Stromal cell of bone marrow (primary cell): Measurements from ENCODE around the gene ST3GAL3.
"Not testable (repeated sequence)": the region's sequence is repeated elsewhere in the genome, so short reads cannot be mapped to it uniquely, and the experiment has no call there.

Experiments
- DNase-seq: peaks from one replicate; pipeline ENCODE4 v3.0.0-alpha.2; 2012; ENCODE audit warnings: low read depth

The ST3GAL3 gene

DNA sequence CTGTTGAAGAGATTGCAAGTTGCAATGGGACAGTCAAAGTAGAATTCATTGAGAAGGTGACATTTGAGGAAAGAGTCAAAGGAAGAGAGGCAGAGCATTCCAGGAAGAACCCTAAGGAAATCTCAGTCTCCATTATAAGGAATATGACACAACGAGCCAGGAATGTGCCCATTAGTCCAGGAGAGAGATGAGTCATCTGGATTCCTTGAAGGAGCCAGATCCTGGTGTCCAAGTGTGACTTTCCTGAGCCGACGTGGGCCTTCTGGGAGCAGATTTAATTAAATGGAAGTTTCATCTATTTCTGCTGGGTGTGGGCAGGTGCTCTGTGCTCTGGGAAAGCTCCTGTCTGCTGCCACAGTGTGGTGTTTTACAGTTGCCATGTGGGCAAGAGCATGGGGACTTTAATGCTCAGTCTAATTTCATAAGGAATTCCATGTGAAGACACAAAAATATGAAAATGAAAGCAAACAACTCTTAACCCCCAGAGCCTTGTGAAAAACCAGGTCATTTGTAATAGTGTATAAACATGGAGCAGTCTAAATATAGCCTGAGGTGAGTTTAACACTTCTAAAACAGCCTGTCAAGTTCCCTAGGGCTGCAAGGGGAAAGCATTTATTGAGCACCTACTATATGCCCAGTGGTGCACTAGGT lies 114.8 kb downstream of the ST3GAL3 start:
- peak; percentile 73 for DNase-seq

DNA sequence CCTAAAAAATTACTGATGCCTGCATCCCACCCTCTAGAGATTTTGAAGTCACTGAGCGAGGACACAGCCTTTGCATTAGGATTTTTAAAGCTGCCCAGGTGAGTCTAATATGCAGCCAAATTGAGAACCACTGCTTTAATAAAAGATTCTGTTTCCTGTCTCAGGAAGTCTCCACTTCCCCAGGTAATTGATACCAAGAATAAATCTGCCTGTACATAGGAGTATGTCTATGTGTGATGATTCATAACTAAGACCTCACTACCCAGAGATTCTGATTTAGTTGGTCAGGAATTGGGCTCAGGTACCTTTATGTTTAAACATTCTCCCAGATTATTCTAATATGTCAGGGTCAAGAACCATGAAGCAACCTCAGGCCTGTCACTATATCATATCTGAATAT lies 117.5 kb downstream of the ST3GAL3 start:
- DNase-seq = no peak

DNA sequence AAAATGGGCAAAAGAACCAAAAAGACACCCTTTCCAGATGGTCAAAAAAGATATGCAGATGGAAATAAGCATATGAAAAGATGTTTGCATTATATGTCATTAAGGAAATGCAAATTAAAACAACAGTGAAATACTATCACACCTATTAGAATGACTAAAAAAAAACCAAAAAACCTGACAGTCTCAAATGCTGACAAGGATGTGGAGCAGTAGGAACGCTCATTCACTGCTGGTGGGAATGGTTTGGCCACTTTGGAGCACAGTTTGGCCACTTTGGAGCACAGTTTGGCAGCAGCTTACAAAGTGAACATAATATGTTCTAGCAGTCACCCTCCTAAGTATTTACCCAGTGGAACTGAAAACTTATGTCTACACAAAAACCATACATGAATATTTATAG lies 121.2 kb downstream of the ST3GAL3 start:
- no peak for DNase-seq

DNA sequence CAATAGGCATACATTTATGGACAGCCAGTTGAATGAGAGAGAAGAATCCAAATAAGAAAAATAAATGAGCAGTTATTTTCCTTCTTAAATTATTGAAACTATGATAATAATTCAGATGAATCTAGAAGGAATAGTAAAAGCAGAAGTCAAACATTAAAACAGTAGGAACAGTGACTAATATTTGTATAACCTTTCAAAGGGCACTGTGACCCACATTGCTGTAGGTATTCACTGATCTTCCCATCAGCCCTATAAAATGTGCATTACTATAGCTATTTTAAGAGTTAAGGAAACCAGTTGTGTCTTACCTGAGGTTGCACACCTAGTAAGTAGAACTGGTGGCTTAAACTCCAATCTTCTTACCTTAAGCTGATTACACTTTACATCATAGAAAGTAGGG lies 123.5 kb downstream of the ST3GAL3 start:
- no peak for DNase-seq

DNA sequence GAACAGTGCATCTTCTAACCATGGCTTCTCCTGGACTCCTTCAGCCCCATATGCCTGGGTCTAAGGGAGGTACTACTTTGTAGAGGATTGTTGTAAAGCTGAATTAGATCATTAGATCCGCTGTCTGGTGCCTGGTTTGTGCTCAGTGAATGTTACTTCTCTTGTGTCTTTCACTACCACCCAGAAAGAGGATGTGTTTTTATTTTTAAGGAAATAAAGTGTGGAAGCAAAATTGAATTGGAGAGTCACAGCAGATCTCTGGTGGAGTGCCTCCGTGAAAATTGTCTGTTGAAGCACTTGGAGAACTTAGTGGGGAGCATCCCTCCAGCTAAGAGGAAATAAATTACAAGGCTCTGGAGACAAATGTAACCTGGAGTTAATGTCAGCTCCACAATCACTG lies 124.5 kb downstream of the ST3GAL3 start:
- no peak for DNase-seq

DNA sequence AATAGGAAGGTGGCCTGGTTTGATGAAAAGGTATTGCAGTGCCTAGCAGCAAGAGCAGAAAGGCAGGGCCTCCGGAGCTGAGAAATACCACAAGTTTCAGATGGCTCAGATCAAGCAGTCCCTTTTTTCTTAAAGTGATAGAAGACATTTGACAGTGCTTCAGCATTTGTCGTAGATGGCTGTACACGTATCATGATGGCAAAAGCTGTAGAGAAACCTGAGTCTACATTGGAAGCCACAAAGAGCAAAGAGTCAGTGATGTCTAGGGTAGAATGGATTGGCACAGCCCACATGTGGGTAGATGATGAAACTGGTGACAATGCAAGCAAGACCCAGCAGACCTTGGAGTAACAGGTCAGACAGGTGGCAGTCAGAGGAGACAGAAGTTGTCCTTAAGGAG lies 124.9 kb downstream of the ST3GAL3 start:
- DNase-seq = no peak

DNA sequence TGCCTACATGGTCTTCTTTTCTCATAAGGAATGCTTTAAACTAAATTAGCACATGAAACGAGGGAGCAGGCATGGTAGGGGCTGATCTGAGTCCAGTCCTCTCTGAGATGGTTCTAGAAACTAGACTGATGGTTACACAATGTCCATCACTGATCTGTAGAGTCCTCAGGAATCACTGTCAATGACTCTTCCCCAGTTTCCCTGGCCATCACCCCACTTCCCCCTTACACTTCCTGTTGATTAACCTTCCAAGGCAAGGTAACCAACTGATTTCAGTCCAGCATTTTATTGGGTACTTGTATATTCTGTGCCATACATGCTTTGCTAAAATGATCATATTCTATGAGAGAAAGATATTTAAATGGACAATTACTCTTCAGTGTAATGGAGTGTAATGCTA lies 125.7 kb downstream of the ST3GAL3 start:
- DNase-seq = no peak

DNA sequence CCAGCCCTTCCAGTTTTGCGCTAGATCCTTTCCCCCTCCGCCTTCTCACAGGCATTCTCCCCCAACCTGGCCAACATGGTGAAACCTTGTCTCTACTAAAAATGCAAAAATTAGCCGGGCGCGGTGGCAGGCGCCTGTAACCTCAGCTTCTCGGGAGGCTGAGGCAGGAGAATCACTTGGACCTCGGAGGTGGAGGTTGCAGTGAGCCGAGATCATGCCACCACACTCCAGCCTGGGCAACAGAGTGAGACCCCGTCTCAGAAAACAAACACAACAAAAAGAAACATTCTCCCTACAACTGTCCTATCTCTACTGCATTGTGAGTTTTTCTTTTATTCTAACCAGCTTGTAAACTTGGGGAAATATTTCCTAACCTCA lies 126.6 kb downstream of the ST3GAL3 start:
- DNase-seq = not testable (repeated sequence)

DNA sequence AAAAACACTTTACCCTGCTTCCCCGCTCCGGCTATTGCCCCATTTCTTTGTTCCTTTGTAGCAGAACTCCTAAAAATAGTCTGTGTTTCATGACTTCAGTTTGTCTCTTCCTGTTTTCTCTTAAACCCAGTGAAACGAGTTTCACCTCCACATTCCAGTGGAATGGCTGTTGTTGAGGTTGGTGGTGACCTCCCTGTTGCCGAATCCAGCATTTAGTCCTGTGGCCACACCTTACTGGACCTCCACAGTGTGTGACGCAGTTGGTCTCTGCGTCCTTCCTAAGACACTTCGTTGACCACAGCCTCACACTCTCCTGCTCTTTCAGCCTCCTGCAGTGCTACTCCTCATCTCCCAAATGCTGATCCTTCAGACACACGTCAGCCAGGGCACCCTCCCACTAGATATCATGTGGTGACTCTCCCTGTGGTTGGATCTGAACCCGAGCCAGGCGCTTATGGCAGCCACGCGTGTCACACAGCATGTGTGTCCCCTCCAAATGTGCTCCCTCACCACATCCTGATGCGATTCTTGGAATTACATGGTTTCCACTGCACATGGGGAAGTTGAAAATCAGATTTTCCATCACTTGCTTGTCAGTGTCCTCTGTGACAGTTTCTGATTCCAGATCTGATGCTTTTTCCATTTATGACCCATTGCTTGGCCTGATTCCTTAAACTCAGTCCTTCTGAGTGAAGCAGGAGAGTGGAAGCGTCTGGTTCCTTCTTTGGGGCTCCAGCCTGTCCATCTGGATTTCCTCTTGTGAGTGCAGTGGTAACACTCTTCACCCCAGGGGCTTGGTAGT lies 127.1 kb downstream of the ST3GAL3 start:
- peak; percentile 54 for DNase-seq

DNA sequence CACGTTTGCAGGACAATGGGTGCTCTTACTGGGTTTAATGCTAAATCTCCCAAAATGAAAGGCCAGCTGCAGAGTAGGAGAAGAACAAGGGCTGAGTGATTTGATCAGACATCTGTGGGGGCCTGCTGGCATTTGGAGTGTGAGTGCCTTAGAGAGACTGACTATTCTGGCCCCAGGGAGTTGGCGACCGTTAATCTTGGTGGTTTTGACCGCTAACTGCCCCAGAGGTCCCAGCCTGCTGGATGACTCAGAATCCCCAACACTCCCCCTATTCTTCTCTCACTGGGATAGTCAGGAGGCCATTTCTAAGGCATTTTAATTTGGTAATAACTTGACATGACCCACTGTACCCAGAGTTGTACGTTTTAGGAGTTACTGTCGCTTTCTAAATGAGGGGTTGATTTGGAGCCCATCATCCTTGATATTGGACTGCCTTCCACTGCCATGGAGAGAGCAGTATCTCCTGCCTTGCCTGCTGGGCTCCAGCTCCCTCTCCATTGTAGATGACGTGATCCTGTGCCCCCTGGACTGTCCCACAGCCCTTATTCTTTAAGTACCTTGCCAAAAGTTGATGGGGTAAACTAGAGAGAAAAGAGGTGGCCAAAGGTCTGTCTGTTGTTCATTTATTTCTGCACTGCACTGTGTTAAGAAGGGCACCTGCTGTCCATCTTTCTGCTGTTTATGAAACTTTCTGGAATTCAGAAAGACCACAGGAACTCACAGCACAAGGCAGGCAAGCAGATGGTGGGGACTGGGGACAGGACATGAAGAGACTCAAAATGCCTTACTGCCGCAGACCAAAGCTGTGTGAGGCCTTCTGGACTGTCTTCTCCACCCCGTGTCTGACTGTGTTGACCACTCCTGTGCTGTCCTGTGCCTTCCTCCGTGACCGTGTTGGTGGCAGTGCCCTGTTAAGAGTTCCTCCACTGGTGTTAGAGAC lies 128.0 kb downstream of the ST3GAL3 start:
- peak; percentile 80 for DNase-seq

DNA sequence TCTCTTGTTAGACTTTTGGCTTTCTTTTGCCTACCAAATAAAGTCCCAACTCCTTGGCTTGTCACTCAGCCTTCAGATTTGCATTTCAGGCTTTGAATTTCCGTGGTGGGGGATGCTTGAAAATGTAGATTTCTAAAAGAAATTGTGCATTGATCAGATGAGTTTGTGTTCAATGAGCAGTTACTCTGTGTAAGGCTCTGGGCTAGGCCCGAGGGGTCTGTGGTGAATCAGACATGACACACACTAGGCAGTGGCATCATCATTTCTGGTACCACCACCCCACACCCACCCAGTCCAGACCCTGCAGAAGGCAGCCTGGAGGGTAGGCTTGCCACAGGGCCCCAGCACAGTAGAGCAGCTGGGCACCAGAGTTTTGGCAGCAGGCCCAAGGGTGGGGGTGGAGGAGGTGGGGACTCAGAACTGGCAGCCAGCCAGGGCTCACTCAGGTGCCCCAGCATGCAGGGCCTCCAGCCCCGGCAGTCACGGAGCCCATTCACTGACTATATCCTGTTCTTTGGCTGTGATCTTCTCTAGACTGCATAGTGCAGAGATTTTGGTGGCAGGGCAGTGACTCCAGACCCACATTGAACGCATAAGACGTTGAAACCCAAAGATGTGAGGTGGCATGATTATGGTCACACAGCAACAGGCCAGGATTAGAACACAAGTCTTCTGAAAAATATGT lies 129.1 kb downstream of the ST3GAL3 start:
- no peak for DNase-seq

DNA sequence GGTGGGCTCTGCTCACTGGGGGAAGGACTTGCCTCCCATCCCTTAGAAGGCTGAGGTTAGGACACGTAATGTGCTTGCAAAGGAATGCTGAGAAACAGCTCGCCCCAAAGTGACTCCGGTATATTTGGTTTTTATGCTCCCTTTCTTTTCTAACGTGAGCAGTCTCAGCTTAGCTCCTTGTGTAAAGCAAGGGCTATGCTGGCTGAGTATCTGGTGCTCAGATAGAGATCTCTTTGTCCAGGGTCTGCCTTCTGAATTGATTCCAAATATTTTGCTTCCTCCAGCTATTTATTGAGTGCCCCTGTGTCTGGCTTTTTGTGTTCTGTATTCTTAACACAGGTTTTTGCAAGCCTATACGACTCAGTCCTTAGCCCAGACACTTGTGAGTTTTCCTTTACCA lies 131.7 kb downstream of the ST3GAL3 start:
- no peak for DNase-seq

DNA sequence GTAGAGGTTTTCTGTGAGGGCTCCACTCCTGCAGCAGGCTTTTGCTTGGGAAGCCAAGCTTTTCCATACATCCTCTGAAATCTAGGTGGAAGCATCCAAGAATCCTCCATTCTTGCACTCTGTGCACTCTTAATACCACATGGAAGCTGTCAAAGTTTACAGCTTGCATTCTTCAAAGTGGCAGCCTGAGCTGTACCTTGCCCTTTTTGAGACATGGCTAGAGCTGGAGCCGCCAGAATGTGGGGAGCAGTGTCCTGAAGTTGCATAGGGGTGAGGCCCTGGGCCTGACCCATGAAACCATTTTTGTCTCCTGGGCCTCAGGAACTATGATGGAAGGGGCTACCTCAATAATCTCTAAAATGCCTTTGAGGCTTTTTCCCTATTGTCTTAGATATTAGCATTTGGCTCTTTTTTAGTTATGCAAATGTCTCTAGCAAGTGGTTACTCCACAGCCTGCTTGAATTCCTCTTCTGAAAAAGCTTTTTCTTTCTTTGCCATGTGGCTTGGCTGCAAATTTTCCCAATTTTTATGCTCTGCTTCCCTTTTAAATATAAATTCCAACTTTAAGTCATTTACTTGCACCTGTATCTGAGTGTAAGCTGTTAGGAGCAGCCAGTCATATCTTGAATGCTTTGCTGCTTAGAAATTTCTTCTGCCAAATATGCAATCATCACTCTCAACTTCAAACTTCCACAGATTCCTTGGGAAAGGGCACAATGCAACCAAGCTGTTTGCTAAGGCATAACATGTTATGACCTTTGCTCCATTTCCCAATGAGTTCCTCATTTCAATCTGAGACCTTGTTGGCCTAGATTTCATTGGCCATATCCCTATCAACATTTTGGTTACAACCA lies 134.2 kb downstream of the ST3GAL3 start:
- no peak for DNase-seq

DNA sequence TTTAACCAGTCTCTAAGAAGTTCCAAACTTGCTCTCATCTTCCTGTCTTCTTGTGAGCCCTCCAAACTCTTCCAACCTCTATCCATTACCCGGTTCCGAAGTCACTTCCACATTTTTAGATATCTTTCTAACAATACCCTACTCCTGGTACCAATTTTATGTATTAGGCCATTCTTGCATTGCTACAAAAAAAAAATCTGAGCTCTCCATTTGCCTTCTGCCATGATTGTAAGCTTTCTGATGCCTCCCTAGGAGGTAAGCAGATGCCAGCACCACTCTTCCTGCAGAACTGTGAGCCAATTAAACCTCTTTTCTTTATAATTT lies 134.8 kb downstream of the ST3GAL3 start:
- no peak for DNase-seq

DNA sequence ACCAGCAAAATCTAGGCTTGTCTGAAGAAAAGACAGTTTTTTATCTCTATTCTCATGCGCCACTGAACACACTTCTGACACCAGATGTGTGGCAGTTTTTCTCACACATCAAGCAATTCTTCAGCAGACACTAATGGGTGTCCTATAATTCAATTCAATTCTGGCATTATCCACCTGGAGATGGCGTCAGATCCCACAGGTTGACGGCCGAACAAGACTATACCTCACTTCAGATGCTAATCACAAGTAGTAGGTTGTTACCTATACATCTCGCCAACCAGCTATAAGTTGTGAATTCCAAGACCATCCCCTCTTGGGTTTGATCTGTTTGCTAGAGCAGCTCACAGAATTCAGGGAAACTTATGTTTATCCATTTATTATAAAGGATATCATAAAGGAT lies 136.3 kb downstream of the ST3GAL3 start:
- no peak for DNase-seq

DNA sequence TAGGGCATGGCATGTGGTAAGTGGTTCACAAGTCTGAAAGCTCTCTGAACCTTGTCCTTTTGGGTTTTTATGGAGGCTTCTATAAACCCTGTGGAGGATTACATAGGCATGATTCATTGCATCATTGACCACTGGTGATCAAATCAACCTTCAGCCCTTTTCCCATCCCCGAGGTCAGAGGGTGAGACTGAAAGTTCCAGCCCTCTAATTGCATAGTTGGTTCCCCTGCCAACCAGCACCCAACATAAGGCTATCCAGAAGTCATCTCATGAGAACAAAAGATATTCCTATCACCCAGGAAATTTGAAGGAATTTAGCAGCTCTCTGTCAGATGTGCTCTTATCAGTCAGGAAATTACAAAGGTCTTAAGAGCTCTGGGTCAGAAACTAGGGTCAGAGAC lies 136.8 kb downstream of the ST3GAL3 start:
- no peak for DNase-seq

DNA sequence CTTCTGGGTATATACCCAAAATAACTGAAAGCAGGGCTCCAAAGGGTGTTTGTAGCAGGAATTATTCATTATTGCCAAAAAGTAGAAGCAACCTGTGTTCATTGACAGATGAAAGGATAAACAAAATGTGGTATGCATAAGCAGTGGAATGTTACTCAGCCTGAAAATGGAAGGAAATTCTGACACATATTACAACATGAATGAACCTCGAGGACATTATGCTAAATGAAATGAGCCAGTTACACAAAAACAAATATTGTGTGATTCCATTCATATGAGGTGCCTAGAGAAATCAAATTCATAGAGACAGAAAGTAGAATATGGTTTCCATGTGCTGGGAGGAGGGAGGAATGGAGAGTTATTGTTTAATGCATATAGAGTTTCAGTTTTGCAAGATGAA lies 140.0 kb downstream of the ST3GAL3 start:
- no peak for DNase-seq

DNA sequence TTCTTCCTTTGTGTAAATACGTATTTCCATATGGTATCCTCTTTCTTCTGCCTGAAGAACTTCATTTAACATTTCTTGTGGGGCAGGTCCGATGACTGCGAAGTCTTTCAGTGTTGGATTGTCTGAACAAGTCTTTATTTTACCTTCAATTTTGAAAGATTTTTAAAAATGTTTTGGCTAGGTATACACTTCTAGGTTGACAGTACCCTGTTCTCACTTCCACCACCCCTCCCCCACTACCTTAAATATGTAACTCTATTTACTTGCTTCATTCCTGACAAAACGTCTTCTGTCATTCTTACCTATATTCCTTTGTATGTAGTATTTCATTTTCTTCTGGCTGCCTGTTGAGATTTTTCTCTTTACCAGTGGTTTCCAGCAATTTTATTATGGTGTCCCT lies 140.5 kb downstream of the ST3GAL3 start:
- DNase-seq = no peak

DNA sequence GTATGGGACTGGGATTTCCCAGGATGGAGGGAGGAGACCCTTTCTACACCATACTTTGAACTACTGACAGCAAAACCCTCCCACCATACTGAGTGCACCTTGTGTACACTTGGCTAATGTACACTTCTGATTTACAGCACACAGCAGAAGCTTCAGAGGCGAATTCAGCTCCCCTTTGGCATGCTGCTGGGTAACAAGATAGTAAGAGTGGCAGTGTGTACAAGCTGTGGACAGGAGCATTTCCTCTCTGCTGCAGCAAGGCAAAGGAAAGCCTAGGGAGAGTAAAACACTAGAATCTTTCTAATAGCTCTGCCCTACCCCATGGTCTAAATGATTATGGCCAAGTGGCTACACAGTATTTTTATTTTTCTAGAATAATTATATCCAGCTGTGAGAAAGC lies 142.3 kb downstream of the ST3GAL3 start:
- DNase-seq = no peak

DNA sequence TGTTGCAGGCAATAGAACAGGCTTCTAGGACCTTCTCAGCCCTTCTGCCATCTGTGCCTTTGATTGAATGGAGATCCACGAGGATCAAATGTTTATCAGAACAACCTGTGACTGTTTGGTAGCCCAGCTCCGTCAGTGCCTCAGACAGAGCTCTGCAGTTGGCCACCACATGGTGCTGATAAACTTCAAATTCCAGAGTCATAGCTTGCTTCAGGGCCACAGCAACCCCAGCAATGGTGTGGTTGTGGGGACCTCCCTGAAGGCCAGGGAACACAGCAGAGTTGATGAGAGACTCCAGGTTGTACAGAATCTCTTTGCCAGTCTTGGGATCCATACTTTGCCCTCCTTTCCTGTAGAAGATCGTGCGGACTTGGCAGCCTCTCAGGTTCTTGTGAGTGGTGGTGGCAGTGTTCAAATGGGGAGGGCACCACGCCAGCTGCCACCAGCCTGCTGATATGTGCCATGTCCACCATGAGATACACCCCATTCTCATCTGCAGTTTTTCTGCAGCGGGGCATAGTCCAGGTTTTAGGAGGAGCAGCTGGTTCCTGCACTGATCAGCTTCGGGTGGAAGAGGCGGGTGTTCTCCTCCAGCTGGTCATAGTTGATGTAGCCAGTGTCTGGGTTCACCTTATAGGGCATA lies 143.4 kb downstream of the ST3GAL3 start:
- no peak for DNase-seq
